K562 (cell line): ENCODE data around the gene EFNA1. TPM values are rescaled to one million over a fixed set of nuclear protein-coding genes. Genes with fewer than 3 reads are reported as not detected.

Experiments used
- CCNT2 ChIP-seq: IDR thresholded peaks from 2 replicates; pipeline ENCODE4 v1.6.1; 2011; ENCODE audit warnings: borderline replicate concordance, low read depth, mild to moderate bottlenecking, moderate library complexity, mixed read lengths, low read length; ENCODE audit not compliant: insufficient read length; ENCODE audit errors: extremely low read depth
- MED1 ChIP-seq: sonication (generic); formaldehyde crosslinking; IDR thresholded peaks from 2 replicates; pipeline ENCODE4 v1.8.1; 2023; ENCODE audit warnings: missing genetic modification reagents, borderline replicate concordance
- RBM22 ChIP-seq: fragments of 200-400 bp; formaldehyde crosslinking; IDR thresholded peaks from 2 replicates; pipeline ENCODE4 v1.6.1; 2018; ENCODE audit warnings: low read length, low read depth; ENCODE audit not compliant: poor library complexity, severe bottlenecking
- SIN3A ChIP-seq, 2 experiments: fragments of 150-350 bp in 1 of 2; IDR thresholded peaks; 2 replicates each; pipeline ENCODE4 v1.6.1; 2011 to 2016; ENCODE audit warnings: borderline replicate concordance in 2 of 2, low read depth in 2 of 2, low read length in 2 of 2, mild to moderate bottlenecking in 2 of 2, moderate library complexity in 2 of 2; ENCODE audit not compliant: control insufficient read depth in 1 of 2
- SREBF2 ChIP-seq: sonication (generic); formaldehyde crosslinking; IDR thresholded peaks from 2 replicates; pipeline ENCODE4 v1.4.0; 2020; ENCODE audit warnings: mild to moderate bottlenecking, missing genetic modification reagents
- ZBTB40 ChIP-seq, 2 experiments: fragments of 450-650 bp in 1 of 2; sonication (generic) in 1 of 2; formaldehyde crosslinking in 1 of 2; IDR thresholded peaks; 2 replicates each; pipeline versions ENCODE4 v1.7.1 to v1.9.0; 2016 to 2022; ENCODE audit warnings: inconsistent platforms in 1 of 2, mild to moderate bottlenecking in 1 of 2, missing genetic modification reagents in 1 of 2
- ZC3H4 ChIP-seq: sonication (generic); formaldehyde crosslinking; IDR thresholded peaks from 2 replicates; pipeline ENCODE4 v1.9.0; 2021; ENCODE audit warnings: missing genetic modification reagents, borderline replicate concordance
- ZNF347 ChIP-seq: fragments of 450-650 bp; formaldehyde crosslinking; IDR thresholded peaks from 2 replicates; pipeline ENCODE4 v1.4.0; 2020; ENCODE audit warnings: low read depth, mild to moderate bottlenecking, moderate library complexity
- ZNF695 ChIP-seq: fragments of 450-650 bp; formaldehyde crosslinking; IDR thresholded peaks from 2 replicates; pipeline ENCODE4 v1.4.0; 2020; ENCODE audit warnings: mild to moderate bottlenecking, moderate library complexity
- ZNF77 ChIP-seq: fragments of 250-450 bp; sonication (Bioruptor Pico); IDR thresholded peaks from 2 replicates; pipeline ENCODE4 v1.5.0; 2020
- polyA plus RNA-seq, 8 experiments: library from polyadenylated mRNA; depleted of rRNA in 4 of 8; stranded (reverse) in 5 of 8; unstranded in 3 of 8; fragments of >200 nt; fragmentation: Nextera tagmentation in 2 of 8; fragmentation: Illumina TruSeq in 1 of 8; extraction: Ambion mirVana in 2 of 8; extraction: Trizol in 1 of 8; gene quantifications; 2 replicates each; pipeline versions ENCODE4 v1.2.1 to v1.2.3, GENCODE V29; 2011 to 2014; ENCODE audit warnings: inconsistent platforms in 1 of 8, missing spikeins in 1 of 8
- total RNA-seq, 7 experiments: library from RNA; depleted of rRNA in 6 of 7; stranded (reverse); fragments of >200 nt in 6 of 7; fragmentation: Illumina TruSeq in 2 of 7; extraction: Trizol in 2 of 7; gene quantifications; 2 replicates each; pipeline versions ENCODE4 v1.2.1 to v1.2.3, GENCODE V29; 2011 to 2021; ENCODE audit warnings: low replicate concordance in 1 of 7
- TF ChIP-seq, protein P1 (sequence below): fragments of 250-450 bp; sonication (Bioruptor Pico); IDR thresholded peaks from 2 replicates; pipeline ENCODE4 v1.4.0; 2020; ENCODE audit warnings: borderline replicate concordance
- TF ChIP-seq, protein P2 (sequence below): fragments of 250-450 bp; sonication (Bioruptor Pico); IDR thresholded peaks from 2 replicates; pipeline ENCODE4 v1.5.0; 2020; ENCODE audit warnings: mild to moderate bottlenecking

Gene EFNA1
- total and polyA plus RNA-seq, 9 of the 15 experiments (the other 6 are each of a cell fraction or from before 2014, with no cell fraction given), result 2.1 to 9.3 (median 3.0) TPM

DNA sequence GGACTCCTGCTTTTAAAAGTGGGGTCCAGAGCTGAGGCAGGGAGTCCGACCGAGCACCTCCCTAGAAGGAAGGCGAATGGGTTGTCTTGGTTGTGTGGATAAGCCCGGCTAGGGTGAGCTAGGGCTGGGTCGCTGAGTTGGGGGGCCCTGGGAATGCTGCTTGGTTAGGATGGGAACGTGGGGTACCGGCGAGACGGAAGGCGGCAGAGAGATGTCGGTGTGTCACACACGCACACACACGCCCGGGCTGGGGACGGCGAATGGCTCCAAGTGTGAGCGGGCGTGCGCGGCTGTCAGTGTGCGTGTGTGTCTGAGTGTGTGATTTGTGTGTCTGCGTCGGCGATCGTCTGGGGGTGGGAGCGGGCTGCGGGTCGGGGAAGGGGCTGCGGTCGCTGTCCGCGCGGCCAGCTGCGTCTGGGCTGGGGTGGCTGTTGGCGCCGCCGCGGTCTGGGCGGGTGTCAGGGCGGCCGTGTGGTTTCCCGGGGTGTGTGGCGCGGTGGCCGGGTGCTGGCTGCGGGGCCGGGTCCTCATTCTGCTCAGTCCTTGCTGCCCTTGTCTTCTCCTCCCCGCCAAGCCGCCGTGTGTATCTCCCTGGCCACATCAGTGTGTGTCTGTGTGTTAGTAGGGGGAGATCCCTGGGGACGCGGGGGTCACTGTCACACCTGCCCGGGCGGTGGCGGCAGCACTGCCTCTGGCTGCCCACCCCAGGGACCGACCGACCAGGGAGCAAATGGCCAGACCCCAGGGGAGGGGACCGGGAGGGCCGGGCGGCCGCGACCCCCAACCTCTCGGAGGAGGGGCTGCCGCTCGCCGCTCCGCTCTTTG, 48.0 kb upstream of the EFNA1 start (continued):
- TF ChIP-seq, protein P1, sequence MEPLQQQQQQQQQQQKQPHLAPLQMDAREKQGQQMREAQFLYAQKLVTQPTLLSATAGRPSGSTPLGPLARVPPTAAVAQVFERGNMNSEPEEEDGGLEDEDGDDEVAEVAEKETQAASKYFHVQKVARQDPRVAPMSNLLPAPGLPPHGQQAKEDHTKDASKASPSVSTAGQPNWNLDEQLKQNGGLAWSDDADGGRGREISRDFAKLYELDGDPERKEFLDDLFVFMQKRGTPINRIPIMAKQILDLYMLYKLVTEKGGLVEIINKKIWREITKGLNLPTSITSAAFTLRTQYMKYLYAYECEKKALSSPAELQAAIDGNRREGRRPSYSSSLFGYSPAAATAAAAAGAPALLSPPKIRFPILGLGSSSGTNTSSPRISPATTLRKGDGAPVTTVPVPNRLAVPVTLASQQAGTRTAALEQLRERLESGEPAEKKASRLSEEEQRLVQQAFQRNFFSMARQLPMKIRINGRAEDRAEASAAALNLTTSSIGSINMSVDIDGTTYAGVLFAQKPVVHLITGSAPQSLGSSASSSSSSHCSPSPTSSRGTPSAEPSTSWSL (CRISPR knock-in tag), result no peak
- TF ChIP-seq ZBTB40 (IDR thresholded peaks at IDR 0.05) (peak; percentile 34; the same call in 1 of the 2 replicates), ZBTB40 (CRISPR knock-in tag; IDR thresholded peaks at IDR 0.05) (no peak), ZNF695 (no peak), RBM22 (no peak), SIN3A (IDR thresholded peaks at IDR 0.05; ENCODE audit: borderline replicate concordance in 2 of 2, control insufficient read depth in 1 of 2, low read depth in 2 of 2, low read length in 2 of 2) (0 out of 4 replicates have a peak, but pooled peaks of 1 of the 2 experiments have one; percentile 41), SREBF2 (CRISPR knock-in tag) (no peak), CCNT2 (peak; percentile 12), MED1 (CRISPR knock-in tag) (no peak), ZNF77 (CRISPR knock-in tag) (no peak), ZC3H4 (CRISPR knock-in tag) (no peak; the same call in 1 of the 2 replicates), ZNF347 (CRISPR knock-in tag) (no peak)
- TF ChIP-seq, protein P2, sequence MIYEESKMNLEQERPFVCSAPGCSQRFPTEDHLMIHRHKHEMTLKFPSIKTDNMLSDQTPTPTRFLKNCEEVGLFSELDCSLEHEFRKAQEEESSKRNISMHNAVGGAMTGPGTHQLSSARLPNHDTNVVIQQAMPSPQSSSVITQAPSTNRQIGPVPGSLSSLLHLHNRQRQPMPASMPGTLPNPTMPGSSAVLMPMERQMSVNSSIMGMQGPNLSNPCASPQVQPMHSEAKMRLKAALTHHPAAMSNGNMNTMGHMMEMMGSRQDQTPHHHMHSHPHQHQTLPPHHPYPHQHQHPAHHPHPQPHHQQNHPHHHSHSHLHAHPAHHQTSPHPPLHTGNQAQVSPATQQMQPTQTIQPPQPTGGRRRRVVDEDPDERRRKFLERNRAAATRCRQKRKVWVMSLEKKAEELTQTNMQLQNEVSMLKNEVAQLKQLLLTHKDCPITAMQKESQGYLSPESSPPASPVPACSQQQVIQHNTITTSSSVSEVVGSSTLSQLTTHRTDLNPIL (CRISPR knock-in tag), result no peak
